HG03139 (cell line): ENCODE measurements around the gene SAT2.

Experiments used
- ATAC-seq: cut with Tn5 transposase; IDR thresholded peaks from one replicate; pipeline ENCODE4 v1.9.1; 2021; ENCODE audit not compliant: unreplicated experiment

SAT2 gene

GRCh38 chr17:7576432-7576937, 51.1 kb downstream of the SAT2 start:
- no peak for ATAC-seq
